Testis (tissue), 5 donors: ENCODE results near the gene TCEAL6. TPM values are rescaled to one million over a fixed set of nuclear protein-coding genes. Genes with fewer than 3 reads are reported as not detected.
"Not testable (repeated sequence)": the region's sequence is repeated elsewhere in the genome, so short reads cannot be mapped to it uniquely, and the experiment has no call there.

ENCODE experiments used
- DNase-seq: peaks from one replicate; pipeline ENCODE4 v3.0.0-alpha.2; 2019
- H3K27ac ChIP-seq, 2 donors: fragments of 200-600 bp; sonication (generic); one replicate each; pipeline ENCODE4 v1.5.1; 2019
- H3K27me3 ChIP-seq: fragments of 200-600 bp; sonication (generic); one replicate; pipeline ENCODE4 v1.5.1; 2019
- H3K36me3 ChIP-seq: fragments of 200-600 bp; sonication (generic); one replicate; pipeline ENCODE4 v1.5.1; 2017; ENCODE audit warnings: low read depth; ENCODE audit errors: missing control alignments
- H3K4me1 ChIP-seq: fragments of 200-600 bp; sonication (generic); one replicate; pipeline ENCODE4 v1.5.1; 2019
- H3K4me3 ChIP-seq, 2 donors: fragments of 200-600 bp; sonication (generic); one replicate each; pipeline ENCODE4 v1.5.1; 2017 to 2019
- H3K9me3 ChIP-seq: fragments of 200-600 bp; sonication (generic); one replicate; pipeline ENCODE4 v1.5.1; 2017
- CTCF ChIP-seq, 3 experiments: fragments of 450-650 bp in 2 of 3; fragments of 200-600 bp in 1 of 3; sonication (generic) in 1 of 3; IDR thresholded peaks; one replicate each; pipeline ENCODE4 v1.5.1; 2016 to 2019; ENCODE audit warnings: antibody characterized with exemption in 3 of 3, mild to moderate bottlenecking in 2 of 3, moderate library complexity in 1 of 3
- POLR2A ChIP-seq: fragments of 450-650 bp; IDR thresholded peaks from one replicate; pipeline ENCODE4 v1.6.1; 2017; ENCODE audit warnings: antibody characterized with exemption, mild to moderate bottlenecking, moderate library complexity
- WGBS, 2 donors: methylation state at CpG; one replicate each; pipeline ENCODE4 v1.1.5; 2018; 5-methylcytosine and 5-hydroxymethylcytosine counted together
- intact Hi-C: fragments of 100-400 bp; cut with DNase I; formaldehyde crosslinking; loops from one replicate; pipeline ENCODE4 v1.15.1; 2023; ENCODE audit warnings: low total_unique reads
- long read RNA-seq, 2 donors: transcript quantifications; one replicate each; lab custom pipeline, GENCODE V29; 2026
- polyA plus RNA-seq: library from polyadenylated mRNA; stranded (reverse); fragments of 350-450 nt; fragmentation: Illumina TruSeq; extraction: RNeasy Lipid Tissue Mini Kit (QIAGEN cat#74804); gene quantifications from one replicate; pipeline ENCODE4 v1.2.3, GENCODE V29; 2014; ENCODE audit warnings: low read depth, low replicate concordance; ENCODE audit not compliant: insufficient read depth
- total RNA-seq, 2 donors: library from RNA; depleted of rRNA; stranded (reverse); fragments of >200 nt; gene quantifications; one replicate each; pipeline ENCODE4 v1.2.3, GENCODE V29; 2016

The TCEAL6 gene
- total RNA-seq (10 to 100 TPM; 51.9 to 54.4 TPM), polyA plus RNA-seq (40.3 TPM)
- long read RNA-seq, donor 1, partial matches to known transcripts, result 0 of 3 reads
- long read RNA-seq, donor 1, other reads (novel, unspliced or antisense), result 0 of 3 reads
- long read RNA-seq, donor 2, partial matches to known transcripts, result 0 of 3 reads
- long read RNA-seq, donor 2, other reads (novel, unspliced or antisense), result 0 of 3 reads

GRCh38 chrX:102142274-102142673, at the start of gene TCEAL6:
Gene TCEAL6 (minus strand): TSS chrX:102142481.
- intact Hi-C loops, H3K36me3 ChIP-seq, H3K4me1 ChIP-seq, H3K9me3 ChIP-seq, H3K27me3 ChIP-seq: not testable (repeated sequence)
- H3K27ac ChIP-seq, result peak within 1 kb of the TSS in 1 of 2 donors; percentile 24
- 25% methylated on average over 2 of the region's 31 CpGs; no CpG with 5 or more reads in 1 of the 2 donors for WGBS, 2 donors
- peak within 1 kb of the TSS in 1 of 2 donors; percentile 48 for H3K4me3 ChIP-seq
- DNase-seq, result peak; percentile 55

- no peaks in the 10 kb centered on the region for H3K9me3 ChIP-seq
- TF ChIP-seq POLR2A (no peak), CTCF (IDR thresholded peaks at IDR 0.05) (no peak)
- 86 to 91% methylated on average over 7 of the region's 7 CpGs for WGBS, 2 donors
- H3K27me3 ChIP-seq, result no peaks in the 10 kb centered on the region
- no peak overlapping the region for H3K4me3 ChIP-seq
- no peaks in the 10 kb centered on the region for H3K36me3 ChIP-seq
- H3K4me1 ChIP-seq, result no peaks in the 10 kb centered on the region
- no peak overlapping the region for H3K27ac ChIP-seq
- no peak for DNase-seq
- intact Hi-C loops, result no loop called here
These were observed 43.9 kb upstream of the TCEAL6 start for GRCh38 chrX:102185967-102186720.

GRCh38 chrX:102155806-102156179, 13.5 kb upstream of the TCEAL6 start, which contains the start of gene BEX5:
Gene BEX5 (minus strand): TSS chrX:102155977. CDS start chrX:102154265, 1,712 bp downstream.
- no peaks in the 10 kb centered on the region for H3K4me1 ChIP-seq
- peak within 1 kb of the TSS in 1 of 2 donors; percentile 50 for H3K27ac ChIP-seq
- H3K36me3 ChIP-seq, result no peaks in the 10 kb centered on the region
- 0% methylated on average over 6 to 13 of the region's 15 CpGs for WGBS, 2 donors
- peak within 1 kb of the TSS; percentile 29 to 56 for H3K4me3 ChIP-seq
- intact Hi-C loops, result no loop called here
- DNase-seq, result peak; percentile 82
- H3K27me3 ChIP-seq, result no peaks in the 10 kb centered on the region
- TF ChIP-seq CTCF (IDR thresholded peaks at IDR 0.05) (no peak), POLR2A (no peak)
- H3K9me3 ChIP-seq, result no peaks in the 10 kb centered on the region

- intact Hi-C loops, result no loop called here
- H3K4me3 ChIP-seq, result peak overlapping the region; percentile 29 to 56
- DNase-seq, result peak; percentile 16
- WGBS, 2 donors, result 2 to 4% methylated on average over 11 to 26 of the region's 32 CpGs
- TF ChIP-seq POLR2A (no peak), CTCF (IDR thresholded peaks at IDR 0.05) (no peak)
- H3K9me3 ChIP-seq, result no peaks in the 10 kb centered on the region
- H3K27ac ChIP-seq, result peak overlapping the region in 1 of 2 donors; percentile 50
- no peaks in the 10 kb centered on the region for H3K36me3 ChIP-seq
- no peaks in the 10 kb centered on the region for H3K4me1 ChIP-seq
- no peaks in the 10 kb centered on the region for H3K27me3 ChIP-seq
These were observed 12.9 kb upstream of the TCEAL6 start for GRCh38 chrX:102154900-102155805.
